OCI-LY1 (cell line): ENCODE data around the gene AKT1.

ENCODE experiments used
- CTCF ChIP-seq: fragments of 200-600 bp; sonication (generic), shearing (Covaris generic); IDR thresholded peaks from 2 replicates; pipeline ENCODE4 v1.5.1; 2017; ENCODE audit warnings: mild to moderate bottlenecking, antibody characterized with exemption, low read length, moderate library complexity, mixed read lengths
- EZH2 ChIP-seq: fragments of 200-600 bp; sonication (generic), shearing (Covaris generic); IDR thresholded peaks from 2 replicates; pipeline ENCODE4 v1.8.0; 2017; ENCODE audit warnings: borderline replicate concordance, mixed run types, mild to moderate bottlenecking, antibody characterized with exemption, low read length, moderate library complexity, mixed read lengths

- no peak for TF ChIP-seq EZH2
- no peak for TF ChIP-seq CTCF
Measured at GRCh38 chr14:104775073-104775489, 20.5 kb downstream of the AKT1 start.
